ENCODE results near the gene MRC2.

MRC2 gene

DNA sequence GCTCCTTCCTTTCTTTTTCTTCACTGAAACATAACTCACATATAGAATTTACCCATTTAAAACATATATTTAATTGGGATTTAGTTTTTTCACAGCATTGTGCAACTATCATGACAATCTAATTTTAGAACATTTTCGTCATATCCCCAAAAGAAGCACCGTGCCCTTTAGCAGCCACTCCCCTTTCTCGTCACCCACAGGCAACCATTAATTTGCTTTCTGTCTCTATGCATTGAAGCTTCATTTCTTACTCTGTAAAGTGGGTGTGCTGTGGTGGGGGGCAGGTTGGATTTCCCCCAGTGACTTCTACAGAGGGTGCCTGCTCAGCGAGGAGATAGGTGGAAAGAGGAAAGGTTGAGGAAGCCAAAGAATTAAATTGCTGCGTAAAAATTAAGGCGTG is 35.8 kb downstream of the MRC2 start:
- no peak for DNase-seq (ENCODE audit: low spot score)

- DNase-seq (ENCODE audit: low spot score) = no peak
Observed at GRCh38 chr17:62664336-62665120, 37.1 kb downstream of the MRC2 start.

- no peak for DNase-seq (ENCODE audit: low spot score)
Observed at GRCh38 chr17:62665599-62665998, 38.1 kb downstream of the MRC2 start.

- DNase-seq (ENCODE audit: low spot score) = no peak
Observed at GRCh38 chr17:62666061-62666800, 38.8 kb downstream of the MRC2 start.

GRCh38 chr17:62666801-62667591 is 39.5 kb downstream of the MRC2 start:
- DNase-seq (ENCODE audit: low spot score) = no peak

GRCh38 chr17:62668091-62668804 is 40.8 kb downstream of the MRC2 start:
- no peak for DNase-seq (ENCODE audit: low spot score)

GRCh38 chr17:62670202-62670821 is 42.8 kb downstream of the MRC2 start:
- DNase-seq (ENCODE audit: low spot score) = no peak

DNA sequence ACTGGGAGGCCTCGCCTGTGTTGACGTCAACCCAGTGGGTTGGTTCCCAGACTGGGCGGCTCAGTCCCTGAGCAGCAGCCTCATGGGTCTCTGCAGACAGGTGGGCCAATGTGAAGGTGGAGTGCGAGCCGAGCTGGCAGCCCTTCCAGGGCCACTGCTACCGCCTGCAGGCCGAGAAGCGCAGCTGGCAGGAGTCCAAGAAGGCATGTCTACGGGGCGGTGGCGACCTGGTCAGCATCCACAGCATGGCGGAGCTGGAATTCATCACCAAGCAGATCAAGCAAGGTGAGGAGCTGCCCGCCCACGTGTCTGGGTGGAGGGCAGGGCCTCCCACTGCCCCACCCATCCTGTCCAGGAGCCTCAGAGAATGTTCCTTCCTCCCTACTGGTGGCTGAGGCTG is 44.1 kb downstream of the MRC2 start:
- DNase-seq (ENCODE audit: low spot score) = no peak

DNA sequence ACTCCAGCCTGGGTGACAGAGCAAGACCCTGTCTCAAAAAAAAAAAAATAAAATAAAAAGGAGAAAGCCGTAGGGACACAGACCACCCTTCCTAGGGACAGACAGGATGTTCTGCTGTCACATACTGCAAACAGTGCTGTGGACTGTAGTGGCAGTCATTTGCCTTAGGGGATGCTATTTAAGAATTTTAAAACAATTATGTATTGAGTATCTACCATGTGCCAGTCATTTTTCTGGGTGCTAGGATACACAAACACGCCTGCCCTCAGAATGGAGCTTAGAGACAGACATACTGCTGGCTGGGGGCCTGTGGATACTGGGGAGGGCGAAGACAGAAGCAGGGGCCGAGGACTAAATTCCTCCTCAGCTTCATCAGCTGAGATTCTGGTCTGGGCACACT is 45.5 kb downstream of the MRC2 start:
- DNase-seq (ENCODE audit: low spot score) = no peak

- DNase-seq (ENCODE audit: low spot score) = no peak
Observed at GRCh38 chr17:62673614-62674362, 46.3 kb downstream of the MRC2 start.

GRCh38 chr17:62674363-62674739 is 46.9 kb downstream of the MRC2 start:
- no peak for DNase-seq (ENCODE audit: low spot score)

GRCh38 chr17:62674841-62675240 is 47.4 kb downstream of the MRC2 start:
- no peak for DNase-seq (ENCODE audit: low spot score)

GRCh38 chr17:62675260-62675659 is 47.8 kb downstream of the MRC2 start:
- no peak for DNase-seq (ENCODE audit: low spot score)

DNA sequence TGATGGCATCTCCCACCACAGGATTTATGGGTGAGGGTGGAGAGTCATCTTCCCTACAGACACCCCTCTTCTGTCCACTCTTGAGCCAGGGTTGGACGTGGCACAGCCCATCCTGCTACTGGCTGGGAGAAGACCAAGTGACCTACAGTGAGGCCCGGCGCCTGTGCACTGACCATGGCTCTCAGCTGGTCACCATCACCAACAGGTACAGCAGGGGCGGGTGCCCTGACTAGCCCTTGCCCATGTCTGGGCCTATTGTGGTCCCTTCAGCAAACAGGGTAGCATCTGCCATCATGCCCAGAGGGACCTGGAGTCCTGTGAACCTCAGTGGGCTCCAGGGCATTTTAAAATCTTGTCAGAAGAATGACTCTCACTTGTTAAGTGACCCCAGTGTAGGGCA is 48.2 kb downstream of the MRC2 start:
- DNase-seq (ENCODE audit: low spot score) = no peak

GRCh38 chr17:62676231-62676943 is 48.9 kb downstream of the MRC2 start:
- no peak for DNase-seq (ENCODE audit: low spot score)

DNA sequence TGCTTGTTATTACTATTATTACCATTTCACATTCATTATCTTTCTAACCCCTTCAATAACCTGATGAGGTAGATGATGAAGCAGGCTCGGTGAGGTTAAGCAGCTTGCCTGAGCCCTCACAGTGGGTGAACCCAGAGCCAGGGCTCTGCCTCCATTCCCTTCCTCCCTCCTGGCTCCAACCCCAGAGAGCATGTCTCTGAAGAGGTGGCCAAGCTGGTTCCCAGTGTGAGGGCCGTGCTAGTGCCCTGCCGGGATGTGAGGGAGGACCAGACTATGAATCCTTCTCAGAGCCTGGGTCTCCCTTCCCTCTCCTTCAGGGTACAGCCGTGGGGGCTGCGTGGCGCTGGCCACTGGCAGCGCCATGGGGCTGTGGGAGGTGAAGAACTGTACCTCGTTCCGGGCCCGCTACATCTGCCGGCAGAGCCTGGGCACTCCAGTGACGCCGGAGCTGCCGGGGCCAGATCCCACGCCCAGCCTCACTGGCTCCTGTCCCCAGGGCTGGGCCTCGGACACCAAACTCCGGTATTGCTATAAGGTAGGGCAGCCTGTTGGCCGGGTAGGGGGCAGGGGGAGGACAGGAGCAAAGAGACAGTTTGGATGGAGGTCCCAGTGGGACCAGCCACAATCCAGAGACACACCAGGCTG is 49.6 kb downstream of the MRC2 start:
- no peak for DNase-seq (ENCODE audit: low spot score)

GRCh38 chr17:62678214-62678919 is 50.9 kb downstream of the MRC2 start:
- no peak for DNase-seq (ENCODE audit: low spot score)

DNA sequence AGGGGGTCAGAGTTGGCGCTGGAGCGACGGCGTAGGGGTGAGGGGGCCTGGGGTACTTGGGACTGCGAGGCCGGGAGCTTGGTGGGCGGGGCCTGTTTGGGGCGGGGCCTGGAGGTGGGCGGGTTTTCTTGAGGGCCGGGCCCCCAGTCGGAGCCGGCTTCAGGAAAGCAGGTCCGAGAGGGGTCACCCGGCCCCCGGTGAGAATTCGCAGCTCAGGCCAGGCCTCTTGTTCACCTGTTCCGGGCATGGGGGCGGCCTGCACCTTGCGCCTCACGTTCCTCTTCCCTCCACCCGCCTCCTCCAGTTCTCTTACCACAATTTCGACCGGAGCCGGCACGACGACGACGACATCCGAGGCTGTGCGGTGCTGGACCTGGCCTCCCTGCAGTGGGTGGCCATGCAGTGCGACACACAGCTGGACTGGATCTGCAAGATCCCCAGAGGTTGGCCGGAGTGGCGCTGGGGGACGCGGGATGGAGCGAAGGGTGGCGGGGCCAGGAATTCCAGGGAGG is 52.5 kb downstream of the MRC2 start:
- no peak for DNase-seq (ENCODE audit: low spot score)

GRCh38 chr17:62680541-62681052 is 53.1 kb downstream of the MRC2 start:
- DNase-seq (ENCODE audit: low spot score) = no peak

Measured in CD4-positive, alpha-beta T cell treated with Interleukin-6 at 100 ng/mL for 8 hours (primary cell).